Measurements from ENCODE around the gene KLHL33.

The KLHL33 gene

DNA sequence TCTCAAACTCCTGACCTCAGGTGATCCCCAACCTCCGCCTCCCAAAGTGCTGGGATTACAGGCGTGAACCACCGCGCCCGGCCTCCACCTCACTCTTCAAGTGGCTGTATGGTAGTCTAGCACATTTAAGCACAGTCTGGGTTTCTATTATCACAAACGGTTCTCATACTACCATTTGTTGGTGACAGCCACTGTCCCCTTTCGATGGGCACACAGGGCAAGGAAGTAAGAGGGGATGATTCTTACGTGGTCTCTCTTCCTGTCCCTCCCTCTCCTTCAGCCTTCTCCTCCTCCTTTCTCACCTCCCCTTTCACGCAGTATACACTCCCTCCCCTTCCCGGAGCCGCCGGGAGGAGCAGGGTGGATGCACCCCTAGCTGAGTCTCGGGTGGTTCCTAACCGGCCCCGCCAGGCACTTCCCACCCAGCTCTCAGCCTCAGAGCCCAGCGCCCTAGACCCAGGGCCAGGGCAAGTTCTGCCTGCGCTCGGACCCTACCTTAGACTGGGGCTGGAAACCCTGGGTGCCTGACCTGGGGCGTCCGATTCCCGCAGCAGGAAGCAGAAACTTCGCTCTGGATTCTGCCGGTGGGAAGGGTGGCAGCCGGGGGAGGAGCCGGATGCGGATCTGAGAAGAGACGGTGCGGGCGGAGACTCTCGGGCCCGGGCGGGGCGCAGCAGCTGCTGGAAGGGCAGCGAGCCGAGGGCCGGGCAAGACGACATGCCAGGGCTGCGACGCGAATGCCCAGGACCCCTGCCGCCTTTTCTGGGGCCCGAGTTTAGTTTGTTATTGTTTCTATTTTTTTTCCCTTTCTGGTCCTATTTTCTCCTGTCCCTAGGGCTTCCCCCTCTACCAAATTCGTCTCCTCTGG is 22.9 kb downstream of the KLHL33 start, which contains the start of gene TEP1:
TEP1 (minus strand) TSS at position 626 of the 868 bp plus-strand sequence. CDS start 5,062 bp downstream, outside the sequence.
- peak; percentile 63 for DNase-seq

DNA sequence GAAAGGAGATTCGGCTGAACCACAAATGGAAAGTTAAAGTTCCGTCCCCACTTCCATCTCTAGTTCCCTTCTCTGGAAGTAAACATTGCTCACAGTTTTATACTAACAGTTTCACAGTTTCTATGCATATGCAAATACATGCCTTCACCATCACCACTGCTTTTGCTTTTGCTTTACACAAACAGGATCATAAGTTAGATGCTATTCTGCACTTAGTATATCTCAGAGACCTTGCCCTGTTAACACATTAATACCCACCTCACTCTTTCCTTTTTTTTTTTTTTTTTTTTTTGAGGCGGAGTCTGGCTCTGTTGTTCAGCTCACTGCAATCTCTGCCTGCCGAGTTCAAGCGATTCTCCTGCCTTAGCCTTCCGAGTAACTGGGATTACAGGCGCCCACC is 23.6 kb downstream of the KLHL33 start:
- DNase-seq: peak; percentile 44

DNA sequence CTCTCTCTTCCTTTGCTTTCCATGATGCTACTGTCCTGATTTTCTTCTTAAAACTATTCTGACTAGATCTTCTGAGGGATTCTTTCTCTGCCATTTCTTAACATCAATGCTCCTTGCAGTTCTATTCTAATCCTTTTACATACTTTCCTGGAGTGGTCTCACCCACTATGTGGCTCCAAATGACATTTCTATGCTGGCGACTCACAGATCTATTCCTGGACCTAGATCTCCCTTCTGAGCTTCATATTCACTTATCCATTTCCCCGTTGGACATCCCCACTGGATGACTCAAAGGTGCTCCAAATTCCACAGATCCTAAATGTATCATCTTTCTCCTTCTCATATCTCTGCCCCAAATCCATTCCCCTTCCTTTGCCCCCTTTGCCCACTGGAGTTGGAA is 26.7 kb downstream of the KLHL33 start:
- DNase-seq: no peak

DNA sequence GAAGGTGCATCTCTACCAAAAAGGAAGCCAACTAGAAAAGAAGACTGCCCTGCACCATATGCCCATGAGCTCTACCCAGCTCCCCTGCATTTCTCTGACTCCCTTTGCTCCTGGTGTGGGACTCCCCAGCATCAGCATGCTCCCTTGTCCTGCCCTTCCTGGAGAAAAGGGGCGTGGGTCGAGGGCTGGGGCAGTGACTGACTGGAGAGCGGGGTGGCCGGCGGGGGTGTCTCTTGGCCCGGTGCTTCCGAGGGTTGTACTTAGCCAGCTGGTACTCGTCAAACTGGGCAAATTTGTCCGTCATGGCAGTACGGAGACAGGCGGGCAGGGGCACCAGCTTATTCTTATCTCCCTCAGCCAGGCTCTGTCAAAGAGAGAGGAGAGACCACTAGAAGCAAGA is 32.4 kb downstream of the KLHL33 start:
- DNase-seq: no peak

DNA sequence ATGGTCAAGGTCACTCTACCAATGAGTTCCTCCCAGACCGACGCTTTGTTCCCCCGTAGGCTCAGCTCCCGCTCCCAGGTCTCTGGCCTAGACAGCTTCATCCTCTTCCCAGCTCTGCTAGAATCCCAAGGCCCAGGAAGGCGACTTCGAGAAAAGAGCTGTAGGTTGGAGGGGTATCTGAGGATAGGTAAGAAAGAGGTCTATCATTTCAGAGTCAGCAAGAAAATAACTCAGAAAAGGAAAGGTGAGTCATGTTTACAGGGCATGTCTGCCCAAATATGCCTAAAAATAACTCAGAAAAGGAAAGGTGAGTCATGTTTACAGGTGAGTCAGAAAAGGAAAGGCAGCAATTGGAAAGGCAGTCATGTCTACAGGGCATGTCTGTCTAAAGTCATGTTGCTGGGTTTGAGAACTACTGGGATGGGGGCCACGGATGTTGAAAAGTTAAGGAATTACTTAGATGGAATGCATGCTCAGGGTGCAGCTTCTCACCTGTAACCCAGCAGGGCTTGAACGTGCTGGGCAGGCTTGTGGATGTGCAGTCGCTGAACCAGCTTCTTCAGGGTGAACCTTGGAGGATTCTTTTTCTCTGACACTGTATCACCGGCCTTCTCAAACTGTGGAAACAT is 34.9 kb downstream of the KLHL33 start:
- peak; percentile 65 for DNase-seq

DNA sequence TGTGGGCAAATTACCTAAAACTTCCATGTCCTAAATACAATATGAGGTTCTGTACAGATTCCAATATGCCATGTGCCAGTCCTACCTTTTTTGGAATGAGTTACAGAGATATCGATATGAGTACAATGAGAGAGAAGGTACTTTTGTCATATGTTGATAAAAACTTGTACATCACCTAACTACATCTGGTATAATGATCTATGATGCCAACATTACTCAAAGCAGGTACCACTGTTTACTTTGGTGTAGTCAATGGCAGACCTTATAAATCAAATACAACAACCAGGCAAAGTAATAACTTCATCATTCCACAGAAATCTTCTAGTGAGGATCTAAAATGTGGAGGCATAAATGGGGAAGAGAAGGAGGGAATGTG is 35.4 kb downstream of the KLHL33 start:
- no peak for DNase-seq

DNA sequence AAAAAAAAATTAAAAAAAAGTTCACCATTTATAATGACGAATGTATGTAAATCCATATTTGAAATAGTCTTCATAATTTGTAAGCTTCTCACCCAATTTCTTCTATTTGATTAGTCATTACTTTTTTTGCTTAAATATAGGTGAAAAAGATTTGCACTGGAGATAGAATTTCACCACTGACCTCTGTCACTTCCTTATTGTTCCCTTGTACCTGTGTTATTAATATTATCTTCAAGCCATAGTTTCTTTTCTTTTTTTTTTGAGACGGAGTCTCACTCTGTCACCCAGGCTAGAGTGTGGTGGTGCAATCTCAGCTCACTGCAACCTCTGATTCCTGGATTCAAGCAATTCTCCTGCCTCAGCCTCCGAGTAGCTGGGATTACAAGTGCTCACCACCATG is 38.5 kb downstream of the KLHL33 start:
- DNase-seq: no peak

DNA sequence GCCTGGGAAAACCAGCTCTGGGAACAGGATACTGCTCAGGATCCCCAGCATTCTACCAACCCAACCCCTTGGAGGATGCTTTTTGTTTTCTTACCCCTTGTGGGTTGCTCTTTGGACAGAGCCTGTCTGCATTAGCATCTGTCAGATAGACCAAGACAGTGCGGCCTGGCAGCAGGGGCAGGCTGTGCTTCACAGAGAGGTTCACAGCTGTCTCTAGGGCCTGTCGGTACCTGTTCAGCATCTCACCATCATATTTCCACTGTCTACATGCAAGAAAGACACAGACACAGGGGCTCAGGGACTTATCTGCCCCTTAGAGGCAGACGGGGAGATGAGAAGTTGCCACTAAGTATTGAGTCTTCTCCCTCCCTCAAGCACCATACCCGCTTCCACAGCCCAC is 44.5 kb downstream of the KLHL33 start:
- DNase-seq: no peak

DNA sequence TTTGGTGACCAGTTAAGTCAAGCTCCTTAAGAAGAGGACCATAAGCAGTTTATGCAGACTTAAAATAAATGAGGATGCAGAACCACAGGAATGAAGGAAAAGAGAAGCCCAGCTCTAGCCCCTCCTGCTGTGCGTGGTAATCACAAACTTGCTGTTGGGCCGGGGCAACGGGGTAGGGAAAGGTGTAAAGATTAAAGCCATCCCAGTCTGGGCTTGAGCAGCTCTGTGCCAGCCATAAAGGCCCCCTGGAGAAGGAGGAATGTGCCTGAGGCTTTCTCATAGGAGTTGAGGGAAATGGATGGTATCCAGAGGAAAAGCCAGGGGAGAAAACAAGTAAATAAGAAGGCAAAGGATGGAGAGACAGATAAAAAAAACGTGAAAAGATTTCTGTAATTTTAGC is 47.8 kb downstream of the KLHL33 start:
- no peak for DNase-seq

DNA sequence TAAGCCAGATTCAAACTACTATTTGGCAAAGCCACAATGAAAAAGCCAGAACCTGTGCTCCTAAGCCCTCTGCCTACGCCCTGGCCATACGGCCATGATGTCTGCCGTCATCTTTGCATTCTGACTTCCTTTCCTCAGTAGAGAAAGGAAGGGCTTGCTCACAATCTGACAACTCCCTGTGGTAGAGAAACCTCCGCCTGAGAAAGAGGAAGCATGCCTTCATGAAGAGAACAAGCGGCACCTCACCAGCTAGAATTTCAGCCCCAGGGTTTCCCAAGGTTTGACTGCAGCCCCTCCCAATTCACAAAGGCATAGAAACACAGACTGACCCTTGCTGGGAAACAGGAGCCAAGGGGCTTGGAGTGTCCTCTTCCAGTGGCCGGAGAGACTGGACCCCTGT is 48.4 kb downstream of the KLHL33 start:
- peak; percentile 10 for DNase-seq

DNA sequence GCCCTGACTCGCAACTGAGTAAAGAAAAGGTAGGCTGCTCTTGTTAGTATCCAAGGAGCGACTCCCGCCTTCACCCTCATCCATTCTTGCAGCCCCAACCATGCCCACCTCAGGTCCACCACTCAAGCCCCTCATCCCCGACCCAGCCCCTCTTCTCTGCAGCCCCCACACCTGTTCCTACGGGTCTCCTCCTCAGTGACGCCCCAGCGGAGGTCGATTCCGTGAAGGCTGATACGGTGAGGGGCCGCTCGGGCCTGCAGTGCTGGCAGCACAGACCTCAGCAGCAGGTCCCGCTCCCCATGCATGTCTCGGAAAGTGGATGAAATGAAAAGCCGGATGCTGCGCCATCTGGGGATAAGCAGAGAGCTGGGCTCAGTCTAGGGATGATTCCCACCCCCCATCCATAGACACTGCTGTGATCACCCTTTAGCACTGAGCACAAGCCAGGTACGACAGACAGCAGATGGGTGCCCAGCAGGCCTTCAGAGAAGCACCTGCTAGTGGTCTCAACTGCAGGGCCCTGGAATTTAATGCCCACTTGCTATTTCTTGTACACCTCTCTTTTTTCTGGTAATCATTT is 49.6 kb downstream of the KLHL33 start:
- DNase-seq: no peak

DNA sequence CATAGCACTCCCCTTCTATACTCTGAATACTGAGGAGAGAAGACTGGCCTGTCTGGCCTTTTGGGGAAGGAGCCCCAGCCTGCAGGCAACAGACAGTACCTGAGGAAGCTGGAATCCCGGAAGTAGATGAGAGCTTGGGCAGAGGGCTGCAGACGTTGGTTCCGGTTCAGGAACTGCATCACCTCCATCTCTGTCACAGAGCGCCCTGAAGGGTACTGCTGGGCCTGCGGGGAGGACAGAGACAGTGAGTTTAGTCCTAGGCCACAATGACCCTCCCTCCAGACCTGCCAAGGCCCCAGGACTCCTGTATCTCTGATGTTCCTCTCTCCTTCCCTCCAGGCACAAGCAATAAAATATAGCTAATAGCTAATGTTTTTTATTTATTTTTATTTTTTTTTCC is 51.1 kb downstream of the KLHL33 start:
- no peak for DNase-seq

DNA sequence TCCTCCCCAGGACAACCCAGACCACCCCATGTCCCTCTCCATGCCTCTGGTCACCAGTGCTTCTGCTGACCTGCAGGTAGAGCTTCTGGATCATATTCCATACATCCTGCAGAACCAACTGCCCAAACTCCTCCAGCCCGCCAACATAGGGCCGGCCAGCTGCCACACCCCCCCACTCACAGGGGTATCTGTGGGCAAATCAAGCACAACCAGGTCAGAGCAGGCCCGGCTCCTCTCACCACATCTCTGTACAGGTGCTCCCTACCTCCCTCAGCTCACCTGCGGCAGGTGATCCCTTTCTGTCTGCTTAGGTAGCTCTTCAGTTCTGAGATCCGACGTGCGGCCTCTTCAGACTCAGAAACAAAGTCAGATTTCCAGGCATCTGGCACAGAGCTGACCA is 51.6 kb downstream of the KLHL33 start:
- no peak for DNase-seq

DNA sequence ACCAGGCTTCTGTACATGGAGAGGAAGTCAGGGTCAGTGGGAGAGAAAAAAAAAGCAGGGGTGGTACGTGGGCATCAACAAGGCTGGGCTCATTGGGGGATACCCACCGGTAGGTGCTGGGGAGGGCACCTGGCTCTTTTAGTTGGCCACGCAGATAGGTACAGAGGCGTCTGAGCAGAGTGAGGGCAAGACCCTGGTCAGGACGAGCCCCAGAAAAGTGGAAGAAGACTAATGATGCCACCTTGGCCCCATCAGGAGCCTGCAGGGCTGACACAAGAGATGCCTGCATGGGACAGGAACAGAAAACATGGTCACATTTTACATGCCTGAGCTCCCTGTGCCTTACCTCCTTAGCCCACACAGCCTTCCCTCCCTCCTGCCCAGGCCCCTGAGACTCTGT is 52.3 kb downstream of the KLHL33 start:
- DNase-seq: no peak

DNA sequence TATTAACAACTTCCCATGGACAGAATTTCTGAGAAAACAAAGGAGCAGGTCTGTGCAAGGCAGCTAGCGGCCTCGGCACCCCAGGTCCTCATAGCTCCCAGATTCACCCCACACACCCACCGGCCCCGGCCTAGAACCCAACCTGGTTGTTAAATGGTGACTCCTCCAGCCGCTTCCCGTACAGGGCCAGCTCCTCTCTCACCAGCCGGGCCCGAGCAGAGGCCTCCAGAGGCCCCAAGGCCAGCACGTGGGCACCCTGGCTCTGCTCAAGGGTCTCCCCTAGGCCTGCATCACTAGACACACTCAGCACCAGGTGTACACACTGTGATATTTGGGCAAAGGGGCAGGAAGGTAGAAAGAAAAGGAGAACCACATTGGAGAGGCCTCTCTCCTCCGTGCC is 52.9 kb downstream of the KLHL33 start:
- DNase-seq: no peak

DNA sequence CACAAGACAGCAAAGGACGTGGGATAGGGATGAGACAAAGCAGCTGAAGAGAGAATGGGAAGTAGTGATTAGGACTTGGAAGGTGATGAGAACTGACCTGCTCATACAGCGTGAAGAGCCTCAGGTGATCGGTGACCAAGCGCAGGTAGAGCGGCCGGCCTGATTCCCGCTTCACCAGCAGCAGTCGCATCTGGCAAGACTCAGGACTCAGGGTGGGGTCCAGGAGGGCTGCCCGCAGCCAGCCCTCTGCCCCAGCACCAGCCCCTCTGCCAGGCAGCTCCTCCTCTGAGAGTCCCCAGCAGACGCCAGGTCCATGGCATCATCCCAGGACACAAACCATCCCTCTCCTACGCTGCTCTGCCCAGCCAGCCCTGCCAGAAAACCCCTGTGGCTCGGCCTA is 53.4 kb downstream of the KLHL33 start:
- no peak for DNase-seq

DNA sequence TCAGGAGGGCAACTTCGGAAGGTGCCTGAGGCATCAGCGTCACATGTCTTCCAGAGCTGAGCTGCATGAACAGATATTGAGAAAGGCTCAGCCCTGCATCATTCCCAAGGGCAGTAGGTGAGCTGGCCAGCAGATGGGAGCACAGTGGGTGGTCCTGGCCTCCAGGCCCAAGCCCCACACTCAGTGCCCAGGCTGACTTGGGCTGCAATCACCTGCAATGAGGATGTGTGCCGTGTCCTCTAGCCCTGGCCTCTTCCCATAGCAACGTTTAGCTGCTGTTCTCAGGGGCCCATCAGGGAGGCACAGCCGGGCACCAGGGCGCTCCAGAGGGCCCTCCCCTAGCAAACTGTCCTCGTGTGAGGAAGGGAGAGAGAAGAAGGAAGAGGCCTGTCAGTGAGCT is 54.6 kb downstream of the KLHL33 start:
- DNase-seq: no peak

DNA sequence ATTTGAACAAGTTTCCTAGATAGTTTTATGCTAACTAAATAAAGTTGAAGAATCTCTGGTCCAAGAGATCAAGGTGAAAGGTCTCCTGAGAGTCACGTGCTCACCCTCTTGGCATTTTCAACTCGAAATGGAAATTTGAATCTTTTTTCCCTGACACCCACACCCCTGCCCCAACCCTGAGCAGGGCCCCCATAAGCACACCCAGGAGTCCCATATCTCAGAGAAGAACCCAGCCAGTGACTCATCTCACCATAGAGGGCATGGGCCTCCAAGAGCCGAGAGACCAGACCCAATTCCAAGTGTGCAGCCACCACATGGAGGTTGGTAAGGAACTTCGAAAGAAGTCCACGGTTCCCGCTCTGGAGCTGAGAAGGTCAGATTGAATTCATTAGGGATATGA is 55.3 kb downstream of the KLHL33 start:
- no peak for DNase-seq

DNA sequence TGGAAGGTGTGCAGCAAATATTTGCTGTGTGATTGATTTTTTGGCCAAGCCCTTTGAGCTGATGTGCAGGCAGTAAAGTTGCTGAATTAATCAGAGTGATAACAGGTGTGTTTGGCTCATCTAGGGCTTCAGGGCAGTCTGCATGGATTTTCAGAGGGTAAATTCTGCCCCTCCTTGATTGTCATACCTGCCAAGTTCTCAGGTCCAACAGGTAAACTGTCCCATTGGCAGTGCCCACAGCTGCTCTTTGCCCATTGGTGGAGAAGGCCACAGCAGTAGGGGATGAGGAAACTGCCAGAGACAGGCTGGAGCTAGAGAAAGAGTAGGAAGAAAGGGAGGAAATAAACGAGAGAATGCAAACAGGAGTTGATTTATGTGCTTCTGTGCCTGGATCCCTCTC is 56.2 kb downstream of the KLHL33 start:
- DNase-seq: no peak

DNA sequence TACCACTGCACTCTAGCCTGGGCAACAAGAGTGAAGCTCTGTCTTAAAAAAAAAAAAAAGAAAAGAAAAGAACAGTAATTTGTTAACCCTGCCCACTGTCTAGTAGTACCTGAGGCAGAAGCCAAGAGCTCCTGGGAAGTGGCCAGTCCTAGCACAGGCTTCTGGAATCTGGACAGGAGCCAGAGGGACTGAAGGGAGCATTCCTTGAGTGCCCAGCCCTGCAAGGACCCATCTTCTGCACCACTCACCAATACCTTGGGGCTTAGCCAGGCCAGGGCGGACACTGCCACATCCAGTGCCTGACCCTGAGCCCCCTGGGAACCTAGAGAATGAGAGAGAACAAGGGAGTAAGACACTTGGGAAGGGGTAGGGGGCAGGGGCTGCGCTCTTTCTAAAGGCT is 58.8 kb downstream of the KLHL33 start:
- no peak for DNase-seq

DNA sequence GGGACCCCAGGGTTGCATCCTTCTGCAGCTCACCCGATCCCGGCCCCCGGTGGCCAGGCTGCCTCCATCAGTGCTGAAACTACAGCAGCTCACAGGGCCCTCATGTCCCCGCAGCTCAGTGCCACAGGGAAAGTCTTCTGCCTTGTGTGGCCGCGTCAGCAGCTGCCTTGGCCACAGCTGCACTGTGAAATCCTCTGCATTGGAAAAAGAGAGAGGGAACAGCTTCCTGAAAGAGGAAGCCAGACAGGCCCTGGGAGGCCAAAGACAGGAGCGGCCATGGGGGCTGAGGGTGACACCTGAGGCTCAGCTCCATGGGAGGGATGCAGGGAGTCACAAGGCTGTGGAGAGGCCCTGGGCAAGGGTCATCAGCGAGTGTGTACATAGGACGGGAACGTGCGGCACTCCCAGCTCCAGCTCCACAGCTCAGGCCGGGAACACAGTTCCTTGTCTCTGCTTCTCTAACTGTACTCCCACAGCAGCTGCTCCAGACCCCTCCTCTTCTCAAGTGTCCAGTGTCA is 59.8 kb downstream of the KLHL33 start:
- no peak for DNase-seq

Measured in CD4-positive, alpha-beta T cell treated with Interleukin-4 for 4 hours (primary cell).